HepG2 (cell line): ENCODE data around the gene YEATS4. TPM values are rescaled to one million over a fixed set of nuclear protein-coding genes. Genes with fewer than 3 reads are reported as not detected.

Experiments used
- BRD4 ChIP-seq: sonication (generic); formaldehyde crosslinking; IDR thresholded peaks from 2 replicates; pipeline ENCODE4 v1.4.0; 2020; ENCODE audit warnings: missing genetic modification reagents
- EEA1 ChIP-seq: sonication (generic); formaldehyde crosslinking; IDR thresholded peaks from 2 replicates; pipeline ENCODE4 v1.5.1; 2020; ENCODE audit warnings: mild to moderate bottlenecking, missing genetic modification reagents, borderline replicate concordance
- GFI1 ChIP-seq: sonication (generic); formaldehyde crosslinking; IDR thresholded peaks from 2 replicates; pipeline ENCODE4 v1.5.0; 2020; ENCODE audit warnings: missing genetic modification reagents, mild to moderate bottlenecking, borderline replicate concordance
- PHF21A ChIP-seq: sonication (generic); formaldehyde crosslinking; IDR thresholded peaks from 2 replicates; pipeline ENCODE4 v1.5.0; 2020; ENCODE audit warnings: mild to moderate bottlenecking, missing genetic modification reagents
- PHF5A ChIP-seq: IDR thresholded peaks from one replicate; pipeline ENCODE4 v1.6.1; 2018; ENCODE audit warnings: low read depth, missing genetic modification reagents; ENCODE audit not compliant: unreplicated experiment
- TOPORS ChIP-seq: sonication (generic); formaldehyde crosslinking; IDR thresholded peaks from 2 replicates; pipeline ENCODE4 v1.8.0; 2023; ENCODE audit warnings: mild to moderate bottlenecking, missing genetic modification reagents
- ZNF143 ChIP-seq: sonication (generic); formaldehyde crosslinking; IDR thresholded peaks from 2 replicates; pipeline ENCODE4 v1.4.0; 2020; ENCODE audit warnings: missing genetic modification reagents
- ZNF18 ChIP-seq: sonication (generic); formaldehyde crosslinking; IDR thresholded peaks from 2 replicates; pipeline ENCODE4 v1.8.0; 2022; ENCODE audit warnings: mild to moderate bottlenecking, missing genetic modification reagents; ENCODE audit not compliant: insufficient replicate concordance
- ZNF24 ChIP-seq: fragments of 450-650 bp; IDR thresholded peaks from 2 replicates; pipeline ENCODE4 v1.6.1; 2017; ENCODE audit warnings: antibody characterized with exemption, mild to moderate bottlenecking
- ZNF282 ChIP-seq: fragments of 450-650 bp; IDR thresholded peaks from 2 replicates; pipeline ENCODE4 v1.6.1; 2018; ENCODE audit not compliant: partially characterized antibody
- ZNF639 ChIP-seq: conservative IDR thresholded peaks from 2 replicates; pipeline ENCODE4 v1.6.1; 2018; ENCODE audit warnings: missing genetic modification reagents
- ZNF724P ChIP-seq: sonication (generic); formaldehyde crosslinking; IDR thresholded peaks from 2 replicates; pipeline ENCODE4 v1.8.0; 2022; ENCODE audit warnings: missing genetic modification reagents, borderline replicate concordance
- polyA plus RNA-seq, 8 experiments: library from polyadenylated mRNA; depleted of rRNA in 3 of 8; stranded (reverse) in 7 of 8; unstranded in 1 of 8; fragments of >200 nt; fragmentation: Illumina TruSeq in 4 of 8; extraction: Trizol in 4 of 8; gene quantifications; 2 replicates each; pipeline versions ENCODE4 v1.2.1 to v1.2.3, GENCODE V29; 2011 to 2016; ENCODE audit warnings: low read depth in 4 of 8, missing spikeins in 1 of 8, mixed read lengths in 1 of 8; ENCODE audit not compliant: insufficient read depth in 1 of 8
- total RNA-seq, 5 experiments: library from RNA; depleted of rRNA; stranded (reverse); fragments of >200 nt; fragmentation: Illumina TruSeq; extraction: Trizol; gene quantifications; 2 replicates each; pipeline ENCODE4 v1.2.3, GENCODE V29; 2016; ENCODE audit warnings: low read depth in 1 of 5
- TF ChIP-seq, protein P1 (sequence below): sonication (generic); formaldehyde crosslinking; IDR thresholded peaks from 2 replicates; pipeline ENCODE4 v1.9.0; 2021; ENCODE audit warnings: missing genetic modification reagents, mild to moderate bottlenecking, borderline replicate concordance
- TF ChIP-seq, protein P2 (sequence below): sonication (generic); formaldehyde crosslinking; IDR thresholded peaks from 2 replicates; pipeline ENCODE4 v1.5.0; 2020; ENCODE audit warnings: missing genetic modification reagents, mild to moderate bottlenecking, borderline replicate concordance
- TF ChIP-seq, protein P3 (sequence below): sonication (generic); formaldehyde crosslinking; IDR thresholded peaks from 2 replicates; pipeline ENCODE4 v1.5.0; 2020; ENCODE audit warnings: missing genetic modification reagents
- TF ChIP-seq, protein P4 (sequence below): sonication (generic); formaldehyde crosslinking; IDR thresholded peaks from 2 replicates; pipeline ENCODE4 v1.4.0; 2020; ENCODE audit warnings: missing genetic modification reagents, borderline replicate concordance

Gene YEATS4
- total and polyA plus RNA-seq, 2 of the 13 experiments (the other 11 are each of a cell fraction or from before 2014, with no cell fraction given), result 16.8 to 45.0 TPM

DNA sequence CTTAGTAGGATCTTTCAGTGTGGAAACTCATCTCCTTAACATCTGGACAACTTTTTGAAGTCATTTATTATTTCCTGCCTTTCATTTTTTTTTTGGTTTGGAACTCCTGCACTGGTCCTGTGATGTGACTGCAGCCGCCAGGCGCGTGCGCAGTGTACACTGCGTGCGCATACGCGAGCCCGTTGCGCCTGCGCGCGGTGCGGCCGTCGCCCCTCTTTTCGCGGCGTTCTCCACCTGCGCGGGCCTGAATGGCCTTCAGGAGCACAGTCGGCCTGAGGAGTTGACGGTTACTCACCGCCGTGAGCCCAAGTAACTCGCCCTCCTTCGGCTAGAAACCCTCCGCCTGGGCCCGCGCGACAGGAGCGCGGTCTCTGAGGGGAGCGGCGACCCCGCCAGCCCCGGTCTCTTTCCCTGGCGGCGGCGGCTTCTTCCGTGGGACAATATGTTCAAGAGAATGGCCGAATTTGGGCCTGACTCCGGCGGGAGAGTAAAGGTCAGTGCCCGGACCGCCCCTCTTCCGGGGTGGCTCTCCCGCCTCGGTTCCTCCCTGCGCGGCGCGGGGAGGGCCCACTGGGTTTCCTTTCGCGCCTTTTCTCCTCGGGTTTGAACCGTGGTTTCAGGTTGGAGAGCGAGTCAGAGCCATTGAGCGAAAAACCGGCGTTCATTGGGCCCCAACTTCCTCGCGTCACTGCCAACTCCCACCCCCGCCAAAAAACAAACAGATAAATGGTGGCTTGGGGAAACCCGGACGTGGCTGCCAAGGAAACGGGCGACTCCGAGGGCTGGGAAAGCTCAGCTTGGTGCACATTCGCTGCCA, at the start of gene YEATS4 (continued):
- TF ChIP-seq, protein P1, sequence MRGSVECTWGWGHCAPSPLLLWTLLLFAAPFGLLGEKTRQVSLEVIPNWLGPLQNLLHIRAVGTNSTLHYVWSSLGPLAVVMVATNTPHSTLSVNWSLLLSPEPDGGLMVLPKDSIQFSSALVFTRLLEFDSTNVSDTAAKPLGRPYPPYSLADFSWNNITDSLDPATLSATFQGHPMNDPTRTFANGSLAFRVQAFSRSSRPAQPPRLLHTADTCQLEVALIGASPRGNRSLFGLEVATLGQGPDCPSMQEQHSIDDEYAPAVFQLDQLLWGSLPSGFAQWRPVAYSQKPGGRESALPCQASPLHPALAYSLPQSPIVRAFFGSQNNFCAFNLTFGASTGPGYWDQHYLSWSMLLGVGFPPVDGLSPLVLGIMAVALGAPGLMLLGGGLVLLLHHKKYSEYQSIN, result no peak
- TF ChIP-seq ZNF282 (no peak), PHF21A (CRISPR knock-in tag) (peak; percentile 78), TOPORS (CRISPR knock-in tag) (peak; percentile 93), ZNF143 (CRISPR knock-in tag) (no peak), GFI1 (CRISPR knock-in tag) (peak; percentile 53; the same call in 1 of the 2 replicates), ZNF24 (no peak), PHF5A (no peak), BRD4 (CRISPR knock-in tag) (peak; percentile 86), ZNF639 (CRISPR knock-in tag) (no peak), ZNF724P (CRISPR knock-in tag) (no peak), ZNF18 (CRISPR knock-in tag) (no peak), EEA1 (peak; percentile 72; the same call in 1 of the 2 replicates)
- TF ChIP-seq, protein P2, sequence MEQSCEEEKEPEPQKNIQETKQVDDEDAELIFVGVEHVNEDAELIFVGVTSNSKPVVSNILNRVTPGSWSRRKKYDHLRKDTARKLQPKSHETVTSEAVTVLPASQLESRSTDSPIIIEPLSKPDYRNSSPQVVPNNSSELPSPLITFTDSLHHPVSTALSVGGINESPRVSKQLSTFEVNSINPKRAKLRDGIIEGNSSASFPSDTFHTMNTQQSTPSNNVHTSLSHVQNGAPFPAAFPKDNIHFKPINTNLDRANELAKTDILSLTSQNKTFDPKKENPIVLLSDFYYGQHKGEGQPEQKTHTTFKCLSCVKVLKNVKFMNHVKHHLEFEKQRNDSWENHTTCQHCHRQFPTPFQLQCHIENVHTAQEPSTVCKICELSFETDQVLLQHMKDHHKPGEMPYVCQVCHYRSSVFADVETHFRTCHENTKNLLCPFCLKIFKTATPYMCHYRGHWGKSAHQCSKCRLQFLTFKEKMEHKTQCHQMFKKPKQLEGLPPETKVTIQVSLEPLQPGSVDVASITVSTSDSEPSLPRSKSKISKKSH (CRISPR knock-in tag), result peak; percentile 80; the same call in 1 of the 2 replicates
- TF ChIP-seq, protein P3, sequence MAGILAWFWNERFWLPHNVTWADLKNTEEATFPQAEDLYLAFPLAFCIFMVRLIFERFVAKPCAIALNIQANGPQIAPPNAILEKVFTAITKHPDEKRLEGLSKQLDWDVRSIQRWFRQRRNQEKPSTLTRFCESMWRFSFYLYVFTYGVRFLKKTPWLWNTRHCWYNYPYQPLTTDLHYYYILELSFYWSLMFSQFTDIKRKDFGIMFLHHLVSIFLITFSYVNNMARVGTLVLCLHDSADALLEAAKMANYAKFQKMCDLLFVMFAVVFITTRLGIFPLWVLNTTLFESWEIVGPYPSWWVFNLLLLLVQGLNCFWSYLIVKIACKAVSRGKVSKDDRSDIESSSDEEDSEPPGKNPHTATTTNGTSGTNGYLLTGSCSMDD (CRISPR knock-in tag), result no peak
- TF ChIP-seq, protein P4, sequence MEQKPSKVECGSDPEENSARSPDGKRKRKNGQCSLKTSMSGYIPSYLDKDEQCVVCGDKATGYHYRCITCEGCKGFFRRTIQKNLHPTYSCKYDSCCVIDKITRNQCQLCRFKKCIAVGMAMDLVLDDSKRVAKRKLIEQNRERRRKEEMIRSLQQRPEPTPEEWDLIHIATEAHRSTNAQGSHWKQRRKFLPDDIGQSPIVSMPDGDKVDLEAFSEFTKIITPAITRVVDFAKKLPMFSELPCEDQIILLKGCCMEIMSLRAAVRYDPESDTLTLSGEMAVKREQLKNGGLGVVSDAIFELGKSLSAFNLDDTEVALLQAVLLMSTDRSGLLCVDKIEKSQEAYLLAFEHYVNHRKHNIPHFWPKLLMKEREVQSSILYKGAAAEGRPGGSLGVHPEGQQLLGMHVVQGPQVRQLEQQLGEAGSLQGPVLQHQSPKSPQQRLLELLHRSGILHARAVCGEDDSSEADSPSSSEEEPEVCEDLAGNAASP (CRISPR knock-in tag), result peak; percentile 42; the same call in 1 of the 2 replicates
